ENCODE results near the gene ZWILCH.

GRCh38 chr15:66477011-66477410 is 28.1 kb upstream of the ZWILCH start:
- no peak for TF ChIP-seq CTCF (IDR thresholded peaks at IDR 0.05; ENCODE audit: low read length)
- TF ChIP-seq EZH2 (IDR thresholded peaks at IDR 0.05; ENCODE audit: borderline replicate concordance, low read length): no peak

Measured in OCI-LY1 (cell line).